Peyer's patch (tissue), 4 donors: ENCODE results near the gene BNIP1. TPM values are rescaled to one million over a fixed set of nuclear protein-coding genes. Genes with fewer than 3 reads are reported as not detected.

Source experiments
- DNase-seq, 3 donors: peaks; one replicate each; pipeline ENCODE4 v3.0.0-alpha.2; 2017 to 2019
- H3K27ac ChIP-seq, 4 donors: fragments of 200-600 bp; sonication (generic); one replicate each; pipeline ENCODE4 v1.5.1; 2016 to 2019
- H3K27me3 ChIP-seq, 2 donors: fragments of 200-600 bp; sonication (generic); one replicate each; pipeline ENCODE4 v1.5.1; 2019
- H3K36me3 ChIP-seq, 3 donors: fragments of 200-600 bp; sonication (generic); one replicate each; pipeline ENCODE4 v1.5.1; 2016 to 2019
- H3K4me1 ChIP-seq, 4 donors: fragments of 200-600 bp; sonication (generic); one replicate each; pipeline ENCODE4 v1.5.1; 2016 to 2019
- H3K4me3 ChIP-seq, 4 donors: fragments of 200-600 bp; sonication (generic); 1 replicate in 3 of 4; 2 replicates in 1 of 4; pipeline ENCODE4 v1.5.1; 2016 to 2019; ENCODE audit warnings: mild to moderate bottlenecking in 1 of 4
- H3K9me3 ChIP-seq, 4 donors: fragments of 200-600 bp; sonication (generic); one replicate each; pipeline ENCODE4 v1.5.1; 2016 to 2019; ENCODE audit warnings: mild to moderate bottlenecking in 1 of 4
- POLR2A ChIP-seq, 2 donors: fragments of 450-650 bp; IDR thresholded peaks; one replicate each; pipeline ENCODE4 v1.5.1; 2017; ENCODE audit warnings: antibody characterized with exemption in 2 of 2, mild to moderate bottlenecking in 2 of 2, moderate library complexity in 2 of 2
- total RNA-seq, 4 donors: library from RNA; depleted of rRNA; stranded (reverse); fragments of >200 nt; gene quantifications; one replicate each; pipeline ENCODE4 v1.1.0, GENCODE V29; 2016
- TF ChIP-seq, protein P1 (sequence below), 6 experiments: fragments of 450-650 bp in 4 of 6; fragments of 200-600 bp in 2 of 6; sonication (generic) in 1 of 6; IDR thresholded peaks; one replicate each; pipeline ENCODE4 v1.5.1; 2017 to 2019; ENCODE audit warnings: antibody characterized with exemption in 6 of 6, mild to moderate bottlenecking in 3 of 6, moderate library complexity in 1 of 6

Gene BNIP1
- total RNA-seq, 4 donors from 2014 or later = 5.8 to 13.8 (median 8.8) TPM

DNA sequence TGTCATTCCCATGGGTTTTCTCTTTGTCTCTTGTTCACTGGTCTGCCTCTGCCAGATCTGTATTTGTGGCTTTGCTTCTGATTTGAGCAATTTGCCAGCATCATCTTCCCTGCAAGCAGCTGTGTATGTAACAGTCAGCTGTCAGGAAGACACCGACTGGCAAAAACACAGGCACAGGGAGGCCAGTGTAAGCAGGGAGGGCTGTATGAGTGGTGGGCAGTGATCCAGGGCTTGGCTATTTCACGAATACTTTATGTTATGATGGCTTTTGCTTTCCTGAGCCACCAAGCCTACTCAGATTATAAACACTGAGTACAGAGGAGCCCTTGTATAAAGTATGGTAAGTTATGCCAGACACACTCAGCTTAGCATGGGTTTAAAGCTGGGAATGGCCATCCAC, 11.6 kb downstream of the BNIP1 start:
- Histone ChIP-seq H3K4me1 (no peaks in the 10 kb centered on the region), H3K4me3 (no peak overlapping the region), H3K27ac (no peak overlapping the region), H3K9me3 (no peaks in the 10 kb centered on the region), H3K27me3 (no peaks in the 10 kb centered on the region), H3K36me3 (peaks cover 0 to 62% (median 0%) of the 10 kb centered on the region in 3 donors)
- TF ChIP-seq, protein P1, sequence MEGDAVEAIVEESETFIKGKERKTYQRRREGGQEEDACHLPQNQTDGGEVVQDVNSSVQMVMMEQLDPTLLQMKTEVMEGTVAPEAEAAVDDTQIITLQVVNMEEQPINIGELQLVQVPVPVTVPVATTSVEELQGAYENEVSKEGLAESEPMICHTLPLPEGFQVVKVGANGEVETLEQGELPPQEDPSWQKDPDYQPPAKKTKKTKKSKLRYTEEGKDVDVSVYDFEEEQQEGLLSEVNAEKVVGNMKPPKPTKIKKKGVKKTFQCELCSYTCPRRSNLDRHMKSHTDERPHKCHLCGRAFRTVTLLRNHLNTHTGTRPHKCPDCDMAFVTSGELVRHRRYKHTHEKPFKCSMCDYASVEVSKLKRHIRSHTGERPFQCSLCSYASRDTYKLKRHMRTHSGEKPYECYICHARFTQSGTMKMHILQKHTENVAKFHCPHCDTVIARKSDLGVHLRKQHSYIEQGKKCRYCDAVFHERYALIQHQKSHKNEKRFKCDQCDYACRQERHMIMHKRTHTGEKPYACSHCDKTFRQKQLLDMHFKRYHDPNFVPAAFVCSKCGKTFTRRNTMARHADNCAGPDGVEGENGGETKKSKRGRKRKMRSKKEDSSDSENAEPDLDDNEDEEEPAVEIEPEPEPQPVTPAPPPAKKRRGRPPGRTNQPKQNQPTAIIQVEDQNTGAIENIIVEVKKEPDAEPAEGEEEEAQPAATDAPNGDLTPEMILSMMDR (IDR thresholded peaks at IDR 0.05) = no peak
- TF ChIP-seq POLR2A (IDR thresholded peaks at IDR 0.05) = no peak
- DNase-seq = no peak

DNA sequence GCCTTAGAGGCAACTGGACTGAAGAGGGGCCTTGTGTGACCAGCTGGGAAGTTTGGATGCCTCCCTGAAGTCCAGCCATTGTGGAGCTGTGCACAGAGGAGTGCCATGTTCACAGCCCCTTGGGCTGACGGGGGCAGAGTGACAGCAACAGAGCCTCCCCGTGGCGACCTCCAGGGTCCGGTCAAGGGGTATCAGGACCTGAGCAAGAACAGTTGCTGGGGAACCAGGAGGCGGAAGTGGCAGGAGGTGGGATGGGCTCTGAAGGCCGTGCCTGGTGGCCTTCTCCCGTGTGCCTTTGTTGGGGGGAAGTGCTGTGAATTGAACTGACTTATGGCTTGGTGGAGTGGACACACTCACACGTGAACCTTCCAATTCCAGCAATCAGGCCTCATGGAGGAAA, 14.0 kb downstream of the BNIP1 start:
- no peaks in the 10 kb centered on the region for H3K4me1 ChIP-seq
- H3K36me3 ChIP-seq = peaks cover 0 to 74% (median 0%) of the 10 kb centered on the region in 3 donors
- DNase-seq = no peak
- no peak for TF ChIP-seq POLR2A (IDR thresholded peaks at IDR 0.05)
- TF ChIP-seq, protein P1 (IDR thresholded peaks at IDR 0.05) = no peak
- H3K27ac ChIP-seq = no peak overlapping the region
- no peaks in the 10 kb centered on the region for H3K9me3 ChIP-seq
- no peak overlapping the region for H3K4me3 ChIP-seq
- H3K27me3 ChIP-seq = no peaks in the 10 kb centered on the region

DNA sequence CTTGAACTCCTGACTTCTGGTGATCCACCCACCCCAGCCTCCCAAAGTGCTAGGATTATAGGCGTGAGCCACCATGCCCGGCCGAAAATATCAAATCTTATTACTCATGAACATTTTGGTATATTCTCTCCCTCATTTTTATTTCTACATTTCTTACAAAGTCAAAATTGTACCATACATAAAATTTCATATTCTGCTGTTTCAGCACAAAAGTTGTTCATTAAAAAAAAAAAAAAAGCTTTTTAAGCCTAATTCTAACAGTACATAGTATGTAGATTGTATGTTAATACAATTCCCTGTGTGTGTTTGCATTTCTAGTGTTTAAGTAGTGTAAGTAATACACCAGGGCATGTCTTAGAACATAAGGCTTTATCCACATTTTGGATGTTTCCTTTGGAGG, 14.9 kb downstream of the BNIP1 start:
- peaks cover 0 to 77% (median 0%) of the 10 kb centered on the region in 3 donors for H3K36me3 ChIP-seq

DNA sequence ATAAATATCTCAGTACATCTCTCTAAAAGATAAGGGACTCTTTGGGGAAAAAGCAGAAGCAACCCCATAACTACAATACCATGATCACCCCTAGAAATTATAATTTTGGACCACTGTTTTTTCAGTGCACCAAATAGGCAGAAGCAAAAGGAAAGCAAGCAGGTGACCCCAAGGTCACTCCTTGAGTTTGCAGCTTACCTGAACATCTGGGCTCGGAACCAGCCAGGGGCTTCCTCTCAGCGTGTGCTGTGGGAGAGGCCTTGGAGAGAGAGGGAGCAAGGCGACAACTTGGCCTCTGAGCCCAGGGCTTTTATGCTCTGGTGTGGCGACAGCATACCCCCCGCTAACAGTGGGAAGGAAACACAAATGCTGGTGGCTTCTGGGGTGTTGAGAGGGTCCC, 16.8 kb downstream of the BNIP1 start:
- no peak for DNase-seq
- H3K36me3 ChIP-seq = peaks cover 0 to 70% (median 0%) of the 10 kb centered on the region in 3 donors
- TF ChIP-seq, protein P1 (IDR thresholded peaks at IDR 0.05) = no peak
- no peak for TF ChIP-seq POLR2A (IDR thresholded peaks at IDR 0.05)
- H3K4me3 ChIP-seq = no peak overlapping the region
- no peaks in the 10 kb centered on the region for H3K9me3 ChIP-seq
- H3K4me1 ChIP-seq = no peaks in the 10 kb centered on the region
- H3K27ac ChIP-seq = no peak overlapping the region
- no peaks in the 10 kb centered on the region for H3K27me3 ChIP-seq

More for the DNA sequence above, 14.9 kb downstream of the BNIP1 start:
- H3K4me1 ChIP-seq = no peaks in the 10 kb centered on the region
- DNase-seq = no peak
- no peak for TF ChIP-seq POLR2A (IDR thresholded peaks at IDR 0.05)
- TF ChIP-seq, protein P1 (IDR thresholded peaks at IDR 0.05) = no peak
- no peak overlapping the region for H3K27ac ChIP-seq
- no peaks in the 10 kb centered on the region for H3K9me3 ChIP-seq
- H3K4me3 ChIP-seq = no peak overlapping the region
- no peaks in the 10 kb centered on the region for H3K27me3 ChIP-seq

DNA sequence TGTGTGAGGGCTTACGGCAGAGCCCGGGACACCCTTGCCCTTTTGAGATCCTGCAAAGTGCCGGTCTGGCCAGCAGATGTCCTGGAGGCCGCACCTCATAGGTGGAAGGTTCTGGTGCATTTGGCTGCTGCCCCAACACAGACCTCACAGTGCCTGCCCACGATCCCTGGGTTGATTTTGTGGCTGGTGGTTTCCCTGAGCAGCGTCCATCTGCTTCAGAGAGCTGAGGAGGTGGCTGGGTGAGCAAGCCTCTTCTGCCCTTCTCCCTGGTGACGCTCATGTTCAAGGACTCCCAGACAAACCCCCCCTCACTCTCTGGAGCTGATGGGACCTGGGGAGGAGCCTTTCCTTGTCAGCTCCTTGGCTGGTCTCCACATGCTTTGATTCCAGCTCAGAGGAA, 18.9 kb downstream of the BNIP1 start:
- no peaks in the 10 kb centered on the region for H3K27me3 ChIP-seq
- TF ChIP-seq, protein P1 (IDR thresholded peaks at IDR 0.05) = no peak
- no peak for TF ChIP-seq POLR2A (IDR thresholded peaks at IDR 0.05)
- DNase-seq = no peak

More for the DNA sequence above, 18.9 kb downstream of the BNIP1 start:
- no peak overlapping the region for H3K4me3 ChIP-seq
- H3K36me3 ChIP-seq = peaks cover 0 to 62% (median 0%) of the 10 kb centered on the region in 3 donors
- H3K4me1 ChIP-seq = no peaks in the 10 kb centered on the region
- H3K9me3 ChIP-seq = no peaks in the 10 kb centered on the region
- H3K27ac ChIP-seq = no peak overlapping the region
